HEK293T (cell line): ENCODE data around the gene TBC1D16.

Experiments
- CTCF ChIA-PET: fragments of 350-600 bp; formaldehyde crosslinking; extraction: SDS; loops from one replicate; lab custom pipeline; 2021; ENCODE audit warnings: antibody characterized with exemption, inconsistent platforms; lab: Yijun Ruan, JAX
- POLR2A ChIA-PET: fragments of 350-600 bp; formaldehyde crosslinking; extraction: SDS; loops from one replicate; lab custom pipeline; 2020; ENCODE audit warnings: antibody characterized with exemption, inconsistent platforms; lab: Yijun Ruan, JAX
- DNase-seq: peaks from one replicate; pipeline ENCODE4 v3.0.0; 2012; ENCODE audit warnings: mixed read lengths; ENCODE audit errors: extremely low spot score
- ARNT ChIP-seq: fragments of 450-650 bp; IDR thresholded peaks from 2 replicates; pipeline ENCODE4 v1.6.1; 2017; ENCODE audit warnings: mild to moderate bottlenecking
- BHLHE40 ChIP-seq: fragments of 450-650 bp; IDR thresholded peaks from 2 replicates; pipeline ENCODE4 v1.6.1; 2016; ENCODE audit warnings: mild to moderate bottlenecking, moderate library complexity, borderline replicate concordance
- CTBP1 ChIP-seq: fragments of 450-650 bp; IDR thresholded peaks from 2 replicates; pipeline ENCODE4 v1.6.1; 2016; ENCODE audit warnings: borderline replicate concordance
- ELF4 ChIP-seq: fragments of 450-650 bp; IDR thresholded peaks from 2 replicates; pipeline ENCODE4 v1.6.1; 2017; ENCODE audit warnings: antibody characterized with exemption
- FOXA1 ChIP-seq: fragments of 450-650 bp; IDR thresholded peaks from 2 replicates; pipeline ENCODE4 v1.6.1; 2016; ENCODE audit warnings: mild to moderate bottlenecking
- FOXK2 ChIP-seq: fragments of 450-650 bp; IDR thresholded peaks from 2 replicates; pipeline ENCODE4 v1.6.1; 2016; ENCODE audit warnings: mild to moderate bottlenecking
- FOXM1 ChIP-seq: fragments of 450-650 bp; IDR thresholded peaks from 2 replicates; pipeline ENCODE4 v1.6.1; 2017; ENCODE audit warnings: mild to moderate bottlenecking, borderline replicate concordance
- HDGF ChIP-seq: fragments of 450-650 bp; IDR thresholded peaks from 2 replicates; pipeline ENCODE4 v1.6.1; 2017; ENCODE audit warnings: antibody characterized with exemption, borderline replicate concordance
- L3MBTL2 ChIP-seq: fragments of 450-650 bp; conservative IDR thresholded peaks from 2 replicates; pipeline ENCODE4 v1.6.1; 2016; ENCODE audit warnings: mild to moderate bottlenecking
- LEF1 ChIP-seq: fragments of 450-650 bp; IDR thresholded peaks from 2 replicates; pipeline ENCODE4 v1.6.1; 2017; ENCODE audit warnings: mild to moderate bottlenecking, borderline replicate concordance
- NFRKB ChIP-seq: fragments of 450-650 bp; IDR thresholded peaks from 2 replicates; pipeline ENCODE4 v1.6.1; 2016; ENCODE audit warnings: mild to moderate bottlenecking, moderate library complexity
- SP1 ChIP-seq: fragments of 450-650 bp; IDR thresholded peaks from 2 replicates; pipeline ENCODE4 v1.6.1; 2017
- SUZ12 ChIP-seq: fragments of 450-650 bp; IDR thresholded peaks from 2 replicates; pipeline ENCODE4 v1.6.1; 2016; ENCODE audit warnings: mild to moderate bottlenecking
- TARDBP ChIP-seq: fragments of 450-650 bp; IDR thresholded peaks from 2 replicates; pipeline ENCODE4 v1.6.1; 2016
- ZNF384 ChIP-seq: fragments of 450-650 bp; IDR thresholded peaks from 2 replicates; pipeline ENCODE4 v1.6.1; 2016
- TF ChIP-seq, protein P1 (sequence below): fragments of 450-650 bp; IDR thresholded peaks from 2 replicates; pipeline ENCODE4 v1.6.1; 2016

The TBC1D16 gene

DNA sequence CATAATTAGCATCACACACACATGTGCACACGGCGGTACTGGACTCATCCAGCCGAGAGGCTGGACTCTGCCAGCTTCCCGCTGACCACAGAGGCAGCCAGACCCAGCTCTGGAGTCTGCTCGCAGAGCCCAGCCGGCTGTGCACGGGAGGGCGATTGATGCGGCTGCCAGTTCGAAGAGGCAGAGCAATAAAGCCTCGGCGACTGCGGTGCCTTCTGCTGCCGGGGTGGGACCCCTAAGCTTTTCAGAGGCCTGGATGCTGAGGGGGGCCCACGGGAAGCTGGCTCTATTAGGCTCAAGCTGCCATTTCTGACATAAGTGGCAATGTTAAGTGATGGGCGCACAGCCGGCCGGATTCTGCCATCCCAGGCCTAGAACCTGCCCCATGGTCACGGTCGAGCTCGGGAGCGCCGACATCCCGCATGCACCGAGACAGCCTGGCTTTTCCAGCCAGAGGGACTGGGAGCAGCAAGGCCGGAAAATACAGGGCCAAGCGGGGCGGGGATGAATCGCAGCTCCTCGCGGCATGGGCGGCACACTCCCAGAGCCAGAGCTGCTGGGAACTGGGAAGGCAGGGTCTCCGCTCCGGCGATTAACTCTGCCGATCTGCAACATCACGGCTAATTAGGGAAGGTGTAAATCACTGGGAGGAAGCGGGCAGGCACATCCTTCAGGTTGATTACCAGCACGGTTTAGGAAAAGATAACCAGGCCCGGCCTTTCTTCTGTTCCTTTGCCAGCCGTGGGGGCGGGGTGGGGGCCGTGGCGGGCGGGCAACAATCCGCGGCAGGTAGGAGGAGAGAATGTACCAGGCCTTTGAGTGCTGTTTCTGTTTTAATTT is 57.7 kb downstream of the TBC1D16 start:
- POLR2A ChIA-PET = interaction anchor here (1.7 kb wide), 1 partner anchor 16 kb away, joined by 5 read pairs; no protein-coding TSS in a partner anchor
- CTCF ChIA-PET = interaction anchor here (0.7 to 0.9 kb wide), 2 partner anchors 7 to 143 kb away, joined by 4 read pairs; no protein-coding TSS in a partner anchor
- no peak for DNase-seq
- TF ChIP-seq SUZ12 (no peak), FOXK2 (no peak), LEF1 (no peak), ZNF384 (no peak), NFRKB (no peak)

DNA sequence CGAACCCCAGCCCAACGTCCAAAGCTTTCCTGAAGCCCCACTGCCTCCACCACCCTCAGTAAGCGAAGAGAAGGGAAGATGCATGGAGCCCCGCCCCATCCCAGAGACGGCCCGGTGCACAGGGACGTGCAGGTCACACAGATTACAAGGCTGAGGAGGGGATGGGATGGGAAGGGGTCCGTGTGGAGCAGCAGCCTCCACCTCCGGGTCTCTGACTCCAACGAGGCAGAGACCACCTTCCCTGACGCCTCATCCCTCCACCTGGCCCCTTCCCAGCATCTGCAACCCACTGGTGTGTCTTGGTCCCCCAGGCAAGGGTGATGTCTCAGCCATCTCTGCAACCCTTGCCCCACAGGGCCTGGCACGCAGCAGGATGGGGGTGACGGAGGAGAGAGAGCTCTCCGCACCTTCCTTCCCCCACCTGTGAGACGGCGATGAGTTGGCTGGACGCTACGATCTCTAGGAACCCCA is 58.5 kb downstream of the TBC1D16 start:
- ChIA-PET CTCF (interaction anchor here (0.7 kb wide), 1 partner anchor 142 kb away, joined by 4 read pairs; no protein-coding TSS in a partner anchor), POLR2A (no interaction called here)
- DNase-seq = no peak
- no peak for TF ChIP-seq ARNT
- no peak for TF ChIP-seq NFRKB
- TF ChIP-seq LEF1 = no peak
- no peak for TF ChIP-seq HDGF
- no peak for TF ChIP-seq BHLHE40
- TF ChIP-seq SUZ12 = no peak
- no peak for TF ChIP-seq L3MBTL2
- no peak for TF ChIP-seq FOXK2
- no peak for TF ChIP-seq FOXA1

DNA sequence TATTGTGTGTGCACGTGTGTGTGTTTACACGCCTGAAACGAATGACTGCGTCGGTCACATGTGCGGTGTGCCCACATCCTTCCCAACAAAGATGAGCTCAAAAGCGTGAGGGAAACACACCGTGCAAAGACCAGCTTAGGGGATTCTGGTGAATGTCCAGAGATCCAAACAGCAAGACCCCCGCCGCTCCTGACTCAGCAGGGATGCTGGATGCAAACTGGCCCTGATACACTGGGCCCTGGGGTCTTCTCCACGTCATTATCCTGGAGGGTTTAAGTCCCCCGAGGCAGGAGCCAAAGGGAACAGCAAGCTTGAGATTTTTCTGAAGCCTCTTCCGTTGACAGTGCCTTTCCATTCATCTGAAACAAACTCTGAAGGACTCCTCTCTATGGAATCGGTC is 59.2 kb downstream of the TBC1D16 start:
- no peak for DNase-seq
- POLR2A ChIA-PET = no interaction called here
- CTCF ChIA-PET = no interaction called here
- TF ChIP-seq CTBP1 (no peak), SUZ12 (no peak)
- TF ChIP-seq, protein P1, sequence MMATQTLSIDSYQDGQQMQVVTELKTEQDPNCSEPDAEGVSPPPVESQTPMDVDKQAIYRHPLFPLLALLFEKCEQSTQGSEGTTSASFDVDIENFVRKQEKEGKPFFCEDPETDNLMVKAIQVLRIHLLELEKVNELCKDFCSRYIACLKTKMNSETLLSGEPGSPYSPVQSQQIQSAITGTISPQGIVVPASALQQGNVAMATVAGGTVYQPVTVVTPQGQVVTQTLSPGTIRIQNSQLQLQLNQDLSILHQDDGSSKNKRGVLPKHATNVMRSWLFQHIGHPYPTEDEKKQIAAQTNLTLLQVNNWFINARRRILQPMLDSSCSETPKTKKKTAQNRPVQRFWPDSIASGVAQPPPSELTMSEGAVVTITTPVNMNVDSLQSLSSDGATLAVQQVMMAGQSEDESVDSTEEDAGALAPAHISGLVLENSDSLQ = no peak

DNA sequence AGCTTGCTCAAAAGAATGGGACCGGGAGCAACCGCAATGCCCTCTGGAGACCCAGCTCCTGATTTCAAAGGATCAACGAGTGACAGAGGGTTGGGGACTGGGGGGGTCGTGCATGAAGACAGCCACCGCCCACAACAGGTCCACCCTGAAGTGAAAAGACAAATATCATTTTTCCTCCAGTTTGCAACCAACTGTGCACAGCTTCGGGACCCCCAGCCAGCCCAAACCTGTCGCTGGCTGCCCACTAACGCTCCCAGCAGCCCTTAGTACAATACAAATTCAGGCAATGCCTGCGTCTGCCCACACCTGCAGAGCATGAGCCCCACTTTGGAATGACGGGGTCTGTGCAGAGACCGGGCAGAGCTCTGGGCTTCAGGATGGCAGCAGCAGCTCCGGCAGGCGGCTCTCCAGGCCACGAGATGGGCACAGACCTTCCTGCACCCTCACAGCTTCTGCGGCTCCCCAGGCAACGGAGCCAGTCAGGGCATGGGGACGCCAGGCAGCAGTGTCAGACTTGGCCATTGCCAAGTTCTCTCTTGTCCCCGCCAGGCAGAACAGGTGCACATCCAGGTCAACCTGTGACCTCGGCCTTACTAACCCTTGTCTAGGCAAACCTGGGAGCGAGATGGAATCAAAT is 60.1 kb downstream of the TBC1D16 start:
- TF ChIP-seq CTBP1 (no peak), LEF1 (no peak), FOXK2 (no peak), ZNF384 (no peak), FOXM1 (no peak), SP1 (no peak)
- DNase-seq = no peak
- ChIA-PET POLR2A (interaction anchor here (0.7 to 1.1 kb wide), 3 partner anchors 15 to 136 kb away, joined by 3 to 4 read pairs (median 4); partner anchors contain the start of gene CBX4), CTCF (interaction anchor here (0.6 to 1.6 kb wide), 3 partner anchors 10 to 229 kb away, joined by 3 to 7 read pairs (median 3); no protein-coding TSS in a partner anchor)

DNA sequence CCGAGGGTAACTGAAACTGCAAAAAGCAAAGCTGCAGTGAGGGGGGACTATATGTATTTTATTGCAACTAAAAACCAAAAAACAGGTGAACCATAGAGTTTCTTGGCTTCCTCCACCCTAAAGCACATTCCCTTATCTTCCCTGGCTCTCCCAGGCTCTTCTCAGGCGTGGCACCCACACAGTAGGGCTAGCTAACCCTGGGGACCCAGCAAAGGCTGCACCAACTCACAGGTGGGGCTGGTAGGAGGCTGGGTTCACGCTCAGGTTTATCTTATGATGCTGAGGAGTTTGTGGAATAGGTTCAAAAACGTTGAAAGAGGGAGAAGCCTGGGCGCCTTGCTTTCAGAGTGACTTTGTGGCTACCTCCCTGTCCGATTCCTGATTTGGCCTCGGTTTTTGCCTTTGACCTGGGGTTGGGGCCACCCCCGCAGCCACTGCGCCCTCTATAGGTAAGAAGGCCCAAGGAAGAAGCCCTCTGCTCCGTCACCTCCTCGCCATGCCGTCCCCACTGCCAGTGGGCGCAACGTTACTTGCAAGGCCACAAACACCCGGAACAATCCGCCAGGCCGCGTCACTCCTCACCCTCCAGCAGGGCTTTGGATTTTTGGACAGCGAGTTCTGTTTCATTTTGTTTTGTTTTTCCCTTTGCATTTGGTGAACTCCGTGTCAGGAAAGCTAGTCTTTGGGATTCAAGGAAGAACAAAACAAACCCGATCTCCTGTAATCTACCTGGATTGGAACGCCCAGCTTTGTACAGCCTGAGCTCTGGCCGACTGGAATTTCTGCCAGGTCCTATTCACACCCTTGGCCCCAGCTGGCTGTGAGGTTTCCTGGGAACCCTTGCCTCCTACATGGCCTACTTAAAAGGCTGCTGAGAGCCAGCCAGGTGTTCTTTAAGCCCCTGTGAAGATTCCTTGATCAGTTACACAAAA is 60.8 kb downstream of the TBC1D16 start:
- CTCF ChIA-PET = interaction anchor here (0.5 to 1.6 kb wide), 6 partner anchors 10 to 257 kb away, joined by 3 to 7 read pairs (median 3); no protein-coding TSS in a partner anchor
- no peak for DNase-seq
- POLR2A ChIA-PET = interaction anchor here (0.7 to 1.1 kb wide), 3 partner anchors 14 to 136 kb away, joined by 3 to 4 read pairs (median 4); partner anchors contain the start of gene CBX4
- TF ChIP-seq NFRKB = no peak
- no peak for TF ChIP-seq CTBP1
- TF ChIP-seq LEF1 = no peak
- no peak for TF ChIP-seq TARDBP
- no peak for TF ChIP-seq ARNT
- TF ChIP-seq, protein P1 = no peak

DNA sequence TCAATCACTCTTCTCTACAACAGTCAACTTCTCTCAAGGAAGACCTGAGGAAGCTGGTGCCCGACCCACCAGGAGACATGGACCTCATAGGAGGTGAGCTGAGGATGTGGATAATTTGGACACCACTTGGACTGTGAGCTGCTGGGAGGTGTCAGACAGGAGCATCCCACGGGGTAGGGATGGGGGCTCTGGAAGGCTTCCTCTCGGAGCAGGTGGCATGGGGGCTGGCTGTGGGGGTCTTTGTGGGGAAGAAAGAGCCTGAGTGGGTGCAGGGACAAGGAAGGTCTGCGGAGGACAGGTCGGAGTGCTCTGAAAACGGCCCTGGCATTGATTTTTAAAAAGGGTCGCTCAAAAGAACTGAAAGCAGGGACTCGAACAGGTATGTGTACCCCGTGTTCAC is 64.0 kb downstream of the TBC1D16 start:
- CTCF ChIA-PET = interaction anchor here (0.7 to 2.8 kb wide), 5 partner anchors 10 to 182 kb away, joined by 3 to 14 read pairs (median 5); no protein-coding TSS in a partner anchor
- TF ChIP-seq CTBP1 = no peak
- TF ChIP-seq ELF4 = no peak
- TF ChIP-seq FOXM1 = no peak
- no peak for TF ChIP-seq ARNT
- TF ChIP-seq BHLHE40 = no peak
- no peak for TF ChIP-seq FOXK2
- TF ChIP-seq, protein P1 = no peak
- TF ChIP-seq L3MBTL2 = no peak
- POLR2A ChIA-PET = no interaction called here
- DNase-seq = no peak
